Frontal cortex (tissue), 4 donors: ENCODE results near the gene KIF16B. TPM values are rescaled to one million over a fixed set of nuclear protein-coding genes. Genes with fewer than 3 reads are reported as not detected.
"Not testable (repeated sequence)": the region's sequence is repeated elsewhere in the genome, so short reads cannot be mapped to it uniquely, and the experiment has no call there.

Experiments
- DNase-seq, 2 donors: peaks; one replicate each; pipeline ENCODE4 v3.0.0; 2012; ENCODE audit warnings: low spot score in 2 of 2
- FAIRE-seq: peaks from 2 replicates; lab custom pipeline; 2012; peaks lifted over from hg19 to GRCh38; lab: Jason Lieb, UNC
- total RNA-seq: library from RNA; depleted of rRNA; stranded (reverse); fragments of >200 nt; gene quantifications from one replicate; pipeline ENCODE4 v1.2.3, GENCODE V29; 2014
- donor health status: control.
- donor health status: control.
- donor health status: control.

Gene KIF16B
- total RNA-seq, 1 donor from 2014 or later: 70.1 TPM

GRCh38 chr20:16441546-16442164 lies 131.6 kb downstream of the KIF16B start:
- FAIRE-seq (no peak), DNase-seq (no peak)

- DNase-seq (no peak), FAIRE-seq (no peak)
These were observed 132.6 kb downstream of the KIF16B start for GRCh38 chr20:16440686-16441085.

GRCh38 chr20:16439540-16439939 lies 133.7 kb downstream of the KIF16B start:
- not testable (repeated sequence) for DNase-seq, FAIRE-seq

- FAIRE-seq: no peak
- no peak for DNase-seq
These were observed 135.1 kb downstream of the KIF16B start for GRCh38 chr20:16438100-16438499.

- DNase-seq: no peak
- FAIRE-seq: no peak
These were observed 135.8 kb downstream of the KIF16B start for GRCh38 chr20:16437387-16437996.

- FAIRE-seq (no peak), DNase-seq (no peak)
These were observed 139.1 kb downstream of the KIF16B start for GRCh38 chr20:16434062-16434664.

- FAIRE-seq (no peak), DNase-seq (no peak)
These were observed 140.0 kb downstream of the KIF16B start for GRCh38 chr20:16433293-16433580.

- DNase-seq: no peak
- FAIRE-seq: no peak
These were observed 140.6 kb downstream of the KIF16B start for GRCh38 chr20:16432466-16433292.

- DNase-seq (no peak), FAIRE-seq (no peak)
These were observed 145.1 kb downstream of the KIF16B start for GRCh38 chr20:16428112-16428511.

- DNase-seq (no peak), FAIRE-seq (no peak)
These were observed 145.7 kb downstream of the KIF16B start for GRCh38 chr20:16427571-16427970.

- no peak for DNase-seq
- FAIRE-seq: no peak
These were observed 148.5 kb downstream of the KIF16B start for GRCh38 chr20:16424780-16425179.

GRCh38 chr20:16423311-16424212 lies 149.7 kb downstream of the KIF16B start:
- no peak for FAIRE-seq
- DNase-seq: no peak

GRCh38 chr20:16419138-16419715 lies 154.0 kb downstream of the KIF16B start:
- DNase-seq (no peak), FAIRE-seq (no peak)

- DNase-seq (no peak), FAIRE-seq (no peak)
These were observed 154.6 kb downstream of the KIF16B start for GRCh38 chr20:16418616-16419015.

- FAIRE-seq: no peak
These were observed 156.2 kb downstream of the KIF16B start for GRCh38 chr20:16417001-16417400.

GRCh38 chr20:16415071-16416053 lies 157.9 kb downstream of the KIF16B start:
- FAIRE-seq (no peak), DNase-seq (no peak)

More at GRCh38 chr20:16417001-16417400, 156.2 kb downstream of the KIF16B start:
- DNase-seq: no peak

GRCh38 chr20:16412906-16413305 lies 160.3 kb downstream of the KIF16B start:
- FAIRE-seq (no peak), DNase-seq (no peak)

- FAIRE-seq: no peak
- no peak for DNase-seq
These were observed 161.9 kb downstream of the KIF16B start for GRCh38 chr20:16411361-16411760.
